NCI-H1092 treated with DMSO at 0.1 percent for 48 hours (cell line): ENCODE data around the gene NDUFAF3.

Experiments used
- DNase-seq: peaks from one replicate; lab custom pipeline; 2025; lab: John Stamatoyannopoulos, UW

The NDUFAF3 gene

DNA sequence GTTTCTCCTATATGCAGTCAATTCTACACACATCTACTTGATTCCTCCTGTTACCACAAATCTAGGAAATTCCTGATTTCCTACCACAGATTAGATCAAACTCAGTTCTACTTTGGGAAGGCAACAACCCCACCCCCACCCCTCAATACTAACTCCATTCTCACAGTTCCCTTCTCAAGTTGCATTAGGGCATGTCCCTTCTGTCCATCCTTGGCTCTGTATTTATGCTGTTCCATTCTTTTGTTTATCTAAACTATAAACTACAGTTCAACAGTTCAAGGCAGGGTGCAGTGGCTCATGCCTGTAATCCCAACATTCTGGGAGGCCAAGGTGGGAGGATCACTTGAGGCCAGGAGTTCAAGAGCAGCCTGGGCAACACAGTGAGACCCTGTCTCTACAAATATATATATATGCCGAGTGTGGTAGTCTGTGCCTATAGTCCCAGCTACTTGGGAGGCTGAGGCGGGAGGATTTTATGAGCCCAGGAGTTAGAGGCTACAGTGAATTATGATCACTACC, 32.5 kb downstream of the NDUFAF3 start:
- DNase-seq = no peak

DNA sequence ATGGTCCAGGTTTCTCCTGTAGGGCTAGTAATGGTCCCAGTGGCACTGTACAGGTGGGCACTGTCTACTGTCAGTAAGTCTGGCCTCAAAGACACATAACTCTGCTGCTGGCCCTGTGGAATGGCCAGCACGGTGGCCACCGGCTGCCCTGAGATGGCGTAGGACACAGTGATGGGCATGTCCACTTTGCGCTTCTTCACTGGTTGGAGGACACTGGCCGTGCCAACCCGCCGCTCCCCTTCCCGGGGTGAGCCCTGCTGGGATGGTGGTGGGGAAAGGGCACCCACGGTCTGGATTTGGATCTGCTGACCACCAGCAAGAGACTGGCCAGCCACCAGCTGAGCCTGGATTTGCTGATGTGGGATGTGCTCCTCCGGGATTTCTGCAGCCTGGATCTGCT, 35.3 kb downstream of the NDUFAF3 start:
- DNase-seq = no peak

DNA sequence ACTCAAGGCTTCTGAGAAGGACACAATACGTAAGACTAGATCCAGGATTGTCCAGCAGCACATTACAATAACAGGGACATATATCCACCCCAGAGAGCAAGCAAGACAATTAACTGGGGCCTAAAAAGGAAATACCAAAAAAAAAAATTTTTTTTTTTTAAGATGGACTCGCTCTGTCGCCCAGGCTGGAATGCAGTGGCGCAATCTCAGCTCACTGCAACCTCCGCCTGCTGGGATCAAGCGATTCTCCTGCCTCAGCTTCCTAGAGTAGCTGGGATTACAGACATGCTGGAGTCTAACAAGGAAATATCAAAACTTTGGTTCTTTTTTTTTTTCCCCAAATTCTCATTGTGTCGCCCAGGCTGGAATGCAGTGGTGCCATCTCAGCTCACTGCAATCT, 36.1 kb downstream of the NDUFAF3 start:
- DNase-seq = no peak
